GM21825 (cell line): ENCODE measurements around the gene KANSL3.
"Not testable (repeated sequence)": the region's sequence is repeated elsewhere in the genome, so short reads cannot be mapped to it uniquely, and the experiment has no call there.

Experiments used
- ATAC-seq: cut with Tn5 transposase; IDR thresholded peaks from one replicate; pipeline ENCODE4 v1.9.1; 2021; ENCODE audit warnings: mild to moderate bottlenecking, moderate library complexity; ENCODE audit not compliant: unreplicated experiment

KANSL3 gene

GRCh38 chr2:96655526-96655925, 17.4 kb upstream of the KANSL3 start:
- ATAC-seq = no peak

- ATAC-seq = not testable (repeated sequence)
Observed at GRCh38 chr2:96654791-96655190, 16.7 kb upstream of the KANSL3 start.

- ATAC-seq = no peak
Observed at GRCh38 chr2:96651793-96652192, 13.7 kb upstream of the KANSL3 start.

- no peak for ATAC-seq
Observed at GRCh38 chr2:96649342-96649741, 11.2 kb upstream of the KANSL3 start.

GRCh38 chr2:96648306-96648930, 10.3 kb upstream of the KANSL3 start:
- ATAC-seq = no peak

- no peak for ATAC-seq
Observed at GRCh38 chr2:96647681-96648080, 9.6 kb upstream of the KANSL3 start.

GRCh38 chr2:96642564-96643360, 4.7 kb upstream of the KANSL3 start, which contains the start of gene FER1L5:
Gene FER1L5 (plus strand): TSS chr2:96642764. CDS start chr2:96642837, 73 bp downstream.
- ATAC-seq = no peak

- peak; percentile 71 for ATAC-seq
Observed at GRCh38 chr2:96637385-96638143, 548 bp downstream of the KANSL3 start.

- ATAC-seq = no peak
Observed at GRCh38 chr2:96636551-96637171, 1.5 kb downstream of the KANSL3 start.

GRCh38 chr2:96633641-96634040, 4.5 kb downstream of the KANSL3 start:
- ATAC-seq = no peak

- no peak for ATAC-seq
Observed at GRCh38 chr2:96631804-96632435, 6.2 kb downstream of the KANSL3 start.

GRCh38 chr2:96626553-96626942, 11.6 kb downstream of the KANSL3 start:
- no peak for ATAC-seq

GRCh38 chr2:96625571-96626552, 12.2 kb downstream of the KANSL3 start:
- no peak for ATAC-seq

GRCh38 chr2:96623116-96623515, 15.0 kb downstream of the KANSL3 start:
- no peak for ATAC-seq

GRCh38 chr2:96622544-96622943, 15.6 kb downstream of the KANSL3 start:
- no peak for ATAC-seq

- ATAC-seq = no peak
Observed at GRCh38 chr2:96618596-96619283, 19.4 kb downstream of the KANSL3 start.

- no peak for ATAC-seq
Observed at GRCh38 chr2:96617012-96617411, 21.1 kb downstream of the KANSL3 start.

GRCh38 chr2:96616535-96616934, 21.6 kb downstream of the KANSL3 start:
- ATAC-seq = no peak

- ATAC-seq = no peak
Observed at GRCh38 chr2:96616128-96616527, 22.0 kb downstream of the KANSL3 start.
